ENCODE measurements around the gene ZNF836.

The ZNF836 gene

DNA sequence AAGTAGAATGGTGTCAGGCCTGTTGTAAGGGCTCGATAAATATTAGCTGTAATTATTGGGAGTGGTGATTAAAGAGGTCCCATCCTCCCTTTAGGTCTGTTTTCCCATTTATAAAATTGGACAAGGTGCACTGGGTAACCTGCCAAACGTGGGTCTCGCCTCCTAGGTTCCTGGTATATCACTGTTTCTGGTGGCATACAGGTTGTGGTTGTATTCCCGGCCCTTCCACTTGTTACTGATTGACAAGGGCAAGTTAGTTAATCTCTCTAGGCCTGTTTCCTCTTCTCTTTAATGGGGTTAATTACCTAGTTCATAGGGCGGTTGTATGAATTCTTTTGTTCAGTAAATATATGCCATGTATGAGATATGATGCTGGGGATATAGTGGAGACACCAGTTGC lies 20.0 kb upstream of the ZNF836 start:
- H3F3A ChIP-seq (ENCODE audit: control insufficient read depth, insufficient read depth): peaks cover 3% of the 10 kb centered on the region
- no peaks in the 10 kb centered on the region for H3K9me3 ChIP-seq (ENCODE audit: control insufficient read depth, insufficient read depth, low read length)
- H3K27ac ChIP-seq (ENCODE audit: low read depth, low read length): 0 out of 2 replicates have a peak overlapping the region, but pooled peaks have one; percentile 4
- peaks cover 14% of the 10 kb centered on the region for H4K20me1 ChIP-seq (ENCODE audit: control insufficient read depth, insufficient read depth, low read depth, low read length)
- H3K36me3 ChIP-seq (ENCODE audit: control insufficient read depth, low read length): peaks cover 62% of the 10 kb centered on the region
- H3K4me1 ChIP-seq (ENCODE audit: control insufficient read depth, low read length): peaks cover 32% of the 10 kb centered on the region
- peaks cover 65% of the 10 kb centered on the region for H3K79me2 ChIP-seq (ENCODE audit: control insufficient read depth, low read length)
- TF ChIP-seq CTCF (IDR thresholded peaks at IDR 0.05; ENCODE audit: low read depth, low read length, poor library complexity, severe bottlenecking) (no peak), EZH2phosphoT487 (IDR thresholded peaks at IDR 0.05; ENCODE audit: borderline replicate concordance, low read length) (no peak)
- no peaks in the 10 kb centered on the region for H3K9me2 ChIP-seq (replicated peaks; ENCODE audit: control insufficient read depth, low read length)
- peak overlapping the region; percentile 71 for H3K4me2 ChIP-seq (ENCODE audit: low read length)
- no peaks in the 10 kb centered on the region for H3K27me3 ChIP-seq (ENCODE audit: control insufficient read depth, low read length)
- peak overlapping the region; percentile 92 for H3K4me3 ChIP-seq (ENCODE audit: low read length)

DNA sequence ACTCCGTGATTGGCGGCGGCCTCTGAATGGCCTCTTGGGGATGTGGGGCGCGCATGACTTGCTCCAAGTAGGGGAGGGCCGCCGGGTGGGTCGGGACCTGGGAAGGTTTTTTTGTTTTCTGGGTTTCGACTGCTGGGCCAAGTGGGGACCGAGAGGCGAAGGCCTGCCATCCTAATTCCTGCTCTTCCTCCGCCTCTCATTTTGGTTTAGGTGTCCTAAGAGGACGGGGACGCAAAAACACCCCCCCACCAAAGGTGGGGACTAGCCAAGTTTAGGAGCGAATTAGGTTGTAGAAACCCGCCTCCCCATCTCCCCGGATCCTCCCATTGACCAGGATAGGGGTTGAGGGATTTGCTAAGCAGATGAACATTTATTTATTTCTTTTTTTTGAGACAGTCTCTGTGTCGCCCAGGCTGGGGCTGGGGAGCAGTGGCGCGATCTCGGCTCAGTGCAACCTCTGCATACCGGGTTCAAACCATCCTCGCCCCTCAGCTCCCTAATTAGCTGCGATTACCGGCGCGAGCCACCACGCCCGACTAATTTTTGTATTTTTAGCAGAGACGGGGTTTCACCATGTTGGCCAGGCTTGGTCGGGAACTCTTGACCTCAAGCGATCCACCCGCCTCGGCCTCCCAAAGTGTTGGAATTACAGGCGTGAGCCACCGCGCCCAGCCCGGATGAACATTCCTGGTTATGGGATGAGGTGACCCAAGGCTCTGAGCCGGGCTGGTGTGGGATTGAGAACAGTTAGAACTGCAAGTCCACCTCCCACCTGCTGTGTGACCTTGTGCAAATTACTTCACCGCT lies 19.3 kb upstream of the ZNF836 start:
- peaks cover 58% of the 10 kb centered on the region for H3K79me2 ChIP-seq (ENCODE audit: control insufficient read depth, low read length)
- H3F3A ChIP-seq (ENCODE audit: control insufficient read depth, insufficient read depth): peaks cover 3% of the 10 kb centered on the region
- H3K4me2 ChIP-seq (ENCODE audit: low read length): peak overlapping the region; percentile 71
- no peaks in the 10 kb centered on the region for H3K9me2 ChIP-seq (replicated peaks; ENCODE audit: control insufficient read depth, low read length)
- TF ChIP-seq EZH2phosphoT487 (IDR thresholded peaks at IDR 0.05; ENCODE audit: borderline replicate concordance, low read length) (no peak), CTCF (IDR thresholded peaks at IDR 0.05; ENCODE audit: low read depth, low read length, poor library complexity, severe bottlenecking) (no peak)
- H3K4me1 ChIP-seq (ENCODE audit: control insufficient read depth, low read length): peaks cover 32% of the 10 kb centered on the region
- peak overlapping the region; percentile 80 for H3K27ac ChIP-seq (ENCODE audit: low read depth, low read length)
- peaks cover 55% of the 10 kb centered on the region for H3K36me3 ChIP-seq (ENCODE audit: control insufficient read depth, low read length)
- no peaks in the 10 kb centered on the region for H3K27me3 ChIP-seq (ENCODE audit: control insufficient read depth, low read length)
- peaks cover 14% of the 10 kb centered on the region for H4K20me1 ChIP-seq (ENCODE audit: control insufficient read depth, insufficient read depth, low read depth, low read length)
- no peaks in the 10 kb centered on the region for H3K9me3 ChIP-seq (ENCODE audit: control insufficient read depth, insufficient read depth, low read length)
- H3K4me3 ChIP-seq (ENCODE audit: low read length): peak overlapping the region; percentile 92

DNA sequence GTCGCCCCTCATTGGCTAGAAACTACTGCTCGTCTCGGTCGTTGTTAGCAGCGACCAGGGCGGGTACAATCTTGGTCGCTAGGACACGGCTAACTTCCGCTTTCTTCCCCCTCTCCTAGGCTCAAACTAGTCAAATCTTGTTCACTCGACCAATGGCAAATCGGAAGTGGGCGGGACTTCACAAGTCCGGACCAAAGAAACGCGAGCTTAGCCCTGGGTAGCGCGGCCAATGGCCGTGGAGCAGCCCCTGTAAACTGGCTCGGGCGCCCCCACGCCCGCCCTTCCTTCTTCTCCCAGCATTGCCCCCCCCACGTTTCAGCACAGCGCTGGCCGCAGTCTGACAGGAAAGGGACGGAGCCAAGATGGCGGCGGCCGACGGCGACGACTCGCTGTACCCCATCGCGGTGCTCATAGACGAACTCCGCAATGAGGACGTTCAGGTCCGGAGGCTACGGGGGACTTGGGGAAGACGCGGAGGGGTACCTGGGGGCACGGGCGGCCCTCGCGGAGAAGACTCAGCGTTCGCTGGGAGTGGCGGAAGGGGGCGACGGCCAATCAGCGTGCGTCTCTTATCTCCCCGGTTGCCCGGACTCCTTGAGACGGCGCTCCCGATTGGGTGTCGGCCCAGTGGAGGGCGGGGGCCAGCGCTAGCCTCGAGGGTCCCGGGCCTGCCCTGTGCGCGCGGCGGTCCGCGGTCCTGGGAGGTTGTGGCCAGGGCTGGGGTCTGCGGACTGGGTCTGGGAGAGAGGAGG lies 18.5 kb upstream of the ZNF836 start, which contains the start of gene PPP2R1A:
Gene PPP2R1A, plus strand, starts transcription at position 318 of the 752 bp plus-strand sequence. Its CDS starts 45 bp downstream, at position 363.
- Histone ChIP-seq H3F3A (ENCODE audit: control insufficient read depth, insufficient read depth) (peaks cover 3% of the 10 kb centered on the region), H4K20me1 (ENCODE audit: control insufficient read depth, insufficient read depth, low read depth, low read length) (peaks cover 13% of the 10 kb centered on the region), H3K27ac (ENCODE audit: low read depth, low read length) (peak within 1 kb of the TSS; percentile 93), H3K4me3 (ENCODE audit: low read length) (peak within 1 kb of the TSS; percentile 92), H3K4me1 (ENCODE audit: control insufficient read depth, low read length) (peaks cover 32% of the 10 kb centered on the region), H3K79me2 (ENCODE audit: control insufficient read depth, low read length) (peaks cover 50% of the 10 kb centered on the region), H3K9me3 (ENCODE audit: control insufficient read depth, insufficient read depth, low read length) (no peaks in the 10 kb centered on the region), H3K9me2 (replicated peaks; ENCODE audit: control insufficient read depth, low read length) (no peaks in the 10 kb centered on the region), H3K36me3 (ENCODE audit: control insufficient read depth, low read length) (peaks cover 47% of the 10 kb centered on the region), H3K4me2 (ENCODE audit: low read length) (peak within 1 kb of the TSS; percentile 84), H3K27me3 (ENCODE audit: control insufficient read depth, low read length) (no peaks in the 10 kb centered on the region)
- TF ChIP-seq EZH2phosphoT487 (IDR thresholded peaks at IDR 0.05; ENCODE audit: borderline replicate concordance, low read length) (no peak), CTCF (IDR thresholded peaks at IDR 0.05; ENCODE audit: low read depth, low read length, poor library complexity, severe bottlenecking) (no peak)

Measured in DOHH2 (cell line).